Fibroblast of skin of scalp (primary cell): ENCODE data around the gene KRT81. TPM values are rescaled to one million over a fixed set of nuclear protein-coding genes. Genes with fewer than 3 reads are reported as not detected.

Experiments used
- DNase-seq: peaks from one replicate; pipeline ENCODE4 v3.0.0-alpha.2; 2013
- polyA plus RNA-seq, 2 experiments: library from polyadenylated mRNA; unstranded; fragments of 120-200 nt; gene quantifications; one replicate each; pipeline ENCODE4 v1.2.1, GENCODE V29; 2013; ENCODE audit not compliant: insufficient read length in 2 of 2

KRT81 gene
- polyA plus RNA-seq (2013, experiment 1 of 2; ENCODE audit: insufficient read length): 1.2 TPM
- 0.92 TPM for polyA plus RNA-seq (2013, experiment 2 of 2; ENCODE audit: insufficient read length)

DNA sequence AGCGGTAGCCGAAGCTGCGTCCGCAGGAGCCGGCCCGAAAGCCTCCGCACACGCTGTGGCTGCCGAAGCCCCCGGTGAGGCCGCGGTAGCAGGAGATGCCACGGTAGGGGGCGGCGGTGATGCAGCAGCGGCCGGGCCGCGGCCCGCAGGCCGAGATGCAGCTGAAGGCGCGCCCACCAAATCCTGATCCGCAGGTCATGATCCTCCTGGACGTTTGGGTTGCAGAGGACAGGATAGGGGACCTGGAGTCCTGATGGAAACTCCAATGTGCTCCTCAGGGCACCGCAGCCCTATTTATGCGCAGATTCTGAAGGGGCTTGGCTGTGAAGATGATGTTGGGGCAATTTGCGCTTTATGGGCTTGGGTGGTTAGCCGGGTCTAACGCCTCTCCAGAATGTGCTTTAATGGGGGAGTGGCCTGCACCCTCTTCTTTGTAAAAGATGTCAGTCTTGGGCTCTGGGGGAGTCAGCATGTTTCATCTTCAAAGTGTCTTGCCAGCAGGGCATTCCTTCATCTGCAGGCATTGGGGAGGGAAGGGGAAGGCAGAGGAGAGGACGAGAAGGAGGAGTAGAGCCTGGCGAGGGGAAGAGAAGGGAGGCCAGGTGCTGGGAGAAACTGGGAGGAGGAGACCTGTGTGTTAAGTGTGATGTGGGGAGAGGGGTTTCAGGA is at the start of gene KRT81:
Gene KRT81 (minus strand): TSS at position 268 of the 669 bp plus-strand sequence. CDS start 69 bp downstream, at position 199.
- no peak for DNase-seq

DNA sequence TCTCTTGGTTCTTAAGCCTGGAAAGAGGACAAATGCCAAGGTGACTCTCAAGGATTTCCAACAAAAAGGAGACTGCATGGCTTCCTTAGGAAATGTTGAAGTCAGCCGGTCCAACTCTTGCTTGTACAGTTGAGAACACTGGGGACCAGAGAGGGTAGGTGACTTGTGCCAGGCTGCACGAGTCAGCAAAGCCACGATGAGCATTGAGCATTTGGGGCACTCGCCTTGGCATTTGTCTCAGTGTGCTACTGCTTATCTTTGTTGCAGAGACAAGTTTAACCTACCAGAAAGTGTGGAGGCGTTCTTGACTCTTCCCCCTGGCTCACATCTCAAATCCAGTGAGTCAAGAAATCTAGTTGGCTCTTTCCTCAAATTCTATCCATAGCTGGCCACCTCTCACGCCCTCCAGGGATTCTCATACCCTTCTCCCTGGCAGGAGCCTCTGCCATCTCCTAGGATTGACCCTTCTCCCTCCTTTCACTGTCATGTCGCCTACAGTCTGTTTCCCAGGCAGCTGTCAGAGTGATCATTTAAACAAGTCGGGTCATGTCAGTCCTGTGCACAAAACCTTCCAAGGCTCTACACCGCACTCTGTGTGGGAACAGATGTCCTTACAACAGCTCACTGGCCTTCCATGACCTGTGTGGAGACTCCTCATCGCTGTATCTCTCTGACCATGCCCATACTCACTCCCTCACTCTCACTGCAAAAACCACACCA is 47.1 kb upstream of the KRT81 start:
- DNase-seq: no peak

DNA sequence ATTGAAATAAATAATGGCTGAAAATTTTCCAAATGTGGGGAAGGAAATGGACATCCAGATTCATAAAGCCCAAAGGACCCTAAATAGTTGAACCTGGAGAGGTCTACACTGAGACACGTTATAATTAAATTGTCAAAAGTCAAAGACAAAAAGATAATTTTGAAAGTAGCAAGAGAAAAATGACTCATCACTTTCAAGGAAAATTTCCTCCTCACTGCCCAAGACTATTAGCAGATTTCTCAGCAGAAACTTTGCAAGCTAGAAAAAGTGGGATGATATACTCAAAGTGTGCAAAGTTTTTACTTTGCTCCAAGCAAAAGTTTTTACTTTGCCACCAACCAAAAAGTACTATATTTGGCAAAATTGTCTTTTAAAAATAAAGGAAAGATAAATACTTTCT is 45.7 kb upstream of the KRT81 start:
- no peak for DNase-seq

DNA sequence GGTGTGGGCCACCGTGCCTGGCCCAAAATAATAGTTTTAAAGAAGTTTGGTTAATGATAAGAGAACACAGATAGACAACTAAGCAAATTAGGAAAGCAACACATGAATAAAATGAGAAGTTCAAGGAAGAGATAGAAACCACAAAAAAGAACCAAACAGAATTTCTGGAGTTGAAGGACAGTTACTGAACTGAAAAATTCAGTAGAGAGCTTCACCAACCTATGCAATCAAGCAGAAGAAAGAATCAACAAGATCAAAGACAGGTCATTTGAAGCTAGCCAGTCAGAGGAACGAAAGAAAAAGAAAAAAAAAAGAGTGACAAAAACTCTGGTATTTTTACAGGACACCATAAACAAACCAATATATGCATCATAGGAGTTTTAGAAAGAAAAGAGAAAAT is 45.3 kb upstream of the KRT81 start:
- no peak for DNase-seq

DNA sequence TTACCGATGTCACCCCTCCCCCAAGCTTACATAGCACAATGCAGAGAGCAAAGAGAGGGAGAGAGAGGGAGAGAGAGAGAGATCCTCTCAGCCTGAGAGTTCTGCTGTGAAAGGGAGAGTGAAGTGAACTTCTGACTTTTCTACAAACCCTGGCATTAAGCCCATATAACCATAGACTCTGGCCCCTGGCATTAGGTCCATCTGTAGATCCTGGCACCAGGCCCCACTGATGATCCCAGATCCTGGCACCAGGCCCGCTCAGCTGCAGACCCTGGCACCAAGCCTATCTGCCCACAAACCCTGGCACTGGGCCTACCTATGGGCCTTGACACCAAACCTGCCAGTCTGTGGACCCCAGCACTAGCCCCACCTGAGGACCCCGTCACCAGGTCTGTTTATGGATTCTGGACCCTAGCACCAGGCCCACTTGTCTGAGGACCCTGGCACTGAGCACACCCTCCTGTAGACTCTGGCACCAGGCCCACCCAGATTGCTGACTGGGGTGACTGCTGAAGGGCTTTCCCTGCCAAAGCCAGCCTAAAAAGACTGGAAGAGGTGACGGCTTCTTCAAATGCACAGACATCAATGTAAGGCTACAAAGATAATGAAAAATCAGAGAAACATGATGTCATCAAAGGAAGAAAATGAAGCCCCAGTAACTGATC is 44.4 kb upstream of the KRT81 start:
- no peak for DNase-seq

DNA sequence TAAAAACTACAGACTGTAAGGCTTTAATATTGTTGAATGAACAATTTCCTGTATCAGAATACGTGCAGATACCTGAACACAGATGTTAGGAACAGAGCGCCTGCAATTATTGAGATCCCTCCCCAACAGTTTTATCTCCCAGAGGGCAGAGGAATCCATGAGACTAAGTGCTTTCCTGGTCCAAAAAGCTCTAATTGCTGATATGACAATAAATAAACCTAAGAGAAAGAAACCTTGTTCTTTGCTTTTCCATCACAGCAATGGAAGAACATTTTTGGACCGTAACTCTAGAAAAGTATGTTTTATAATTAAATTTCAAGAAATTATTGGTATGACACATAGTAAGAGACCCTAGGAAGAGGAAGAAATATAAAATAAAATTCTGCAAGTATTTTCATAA is 42.9 kb upstream of the KRT81 start:
- DNase-seq: no peak

DNA sequence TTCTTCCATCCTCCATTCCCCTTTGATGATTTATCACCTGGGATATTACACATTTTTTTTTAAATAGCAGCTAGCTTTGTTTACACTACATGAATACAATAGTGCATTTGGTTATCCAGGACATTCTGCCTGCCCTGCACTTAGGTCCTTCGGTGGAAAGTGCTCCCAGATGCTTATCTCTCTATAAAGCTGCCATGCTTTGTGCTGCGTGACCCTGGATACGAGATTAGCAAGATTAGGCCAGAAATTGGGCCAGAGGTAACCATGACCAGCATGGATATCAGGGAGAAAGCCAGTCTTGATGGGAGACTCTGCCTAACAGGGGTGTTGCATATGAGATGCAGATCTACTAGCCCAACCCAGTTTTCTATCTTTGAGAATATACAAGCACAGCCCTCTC is 42.0 kb upstream of the KRT81 start:
- no peak for DNase-seq

DNA sequence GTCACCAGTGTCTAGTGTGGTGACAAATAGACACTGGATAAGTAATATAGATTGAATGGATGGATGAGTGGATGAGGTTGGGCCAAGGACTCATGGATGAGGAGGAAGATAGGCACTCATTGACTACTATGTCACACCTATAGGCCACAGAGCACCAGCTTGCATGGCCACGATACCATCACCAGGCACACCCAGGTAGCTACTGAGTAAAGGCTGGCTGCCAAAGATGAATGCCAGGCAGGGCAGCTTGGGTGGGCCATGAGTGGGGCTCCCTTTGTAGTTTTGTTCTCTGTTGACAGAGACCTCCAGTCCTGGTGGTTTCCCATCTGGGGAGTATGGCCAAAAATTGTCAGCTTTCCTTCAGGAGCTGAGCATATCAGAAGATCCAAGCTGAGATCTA is 41.0 kb upstream of the KRT81 start:
- no peak for DNase-seq

DNA sequence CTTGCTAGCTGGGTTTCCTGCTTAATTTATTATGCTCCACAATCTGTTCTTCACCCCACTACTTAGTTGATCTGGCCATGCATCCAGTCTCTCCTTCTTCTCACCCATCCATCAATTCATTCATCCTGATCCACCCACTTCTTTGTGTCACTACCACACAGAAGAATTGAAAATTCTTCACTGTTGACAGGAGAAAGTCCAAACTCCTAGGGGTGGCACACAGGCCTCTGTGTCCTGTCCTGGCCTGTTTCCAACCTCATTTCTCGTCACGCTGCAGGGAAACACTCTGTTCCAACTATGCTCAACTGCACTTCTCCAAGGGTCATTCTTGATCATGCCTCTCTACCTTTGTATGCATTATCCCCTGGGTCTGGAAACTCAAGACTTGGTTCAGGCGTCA is 40.5 kb upstream of the KRT81 start:
- no peak for DNase-seq

DNA sequence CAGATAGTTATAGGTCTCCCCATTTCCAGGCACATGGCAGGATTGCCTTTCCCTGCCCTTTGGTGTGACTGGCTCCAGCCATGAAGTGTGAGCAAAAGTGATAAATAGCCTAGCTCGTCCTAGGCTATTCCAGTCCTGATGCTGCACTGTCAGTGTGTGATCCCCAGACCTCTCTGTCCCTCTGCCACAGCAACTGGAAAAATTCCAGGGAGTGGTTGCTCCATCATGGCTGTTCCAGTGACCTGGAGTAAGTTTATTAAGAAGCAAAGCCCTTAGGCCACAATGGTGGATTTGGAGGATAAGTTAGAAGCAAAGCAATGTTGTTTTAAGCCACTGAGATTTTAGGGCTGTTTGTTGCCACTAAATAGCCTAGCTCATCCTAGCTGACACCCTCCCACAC is 39.7 kb upstream of the KRT81 start:
- no peak for DNase-seq

DNA sequence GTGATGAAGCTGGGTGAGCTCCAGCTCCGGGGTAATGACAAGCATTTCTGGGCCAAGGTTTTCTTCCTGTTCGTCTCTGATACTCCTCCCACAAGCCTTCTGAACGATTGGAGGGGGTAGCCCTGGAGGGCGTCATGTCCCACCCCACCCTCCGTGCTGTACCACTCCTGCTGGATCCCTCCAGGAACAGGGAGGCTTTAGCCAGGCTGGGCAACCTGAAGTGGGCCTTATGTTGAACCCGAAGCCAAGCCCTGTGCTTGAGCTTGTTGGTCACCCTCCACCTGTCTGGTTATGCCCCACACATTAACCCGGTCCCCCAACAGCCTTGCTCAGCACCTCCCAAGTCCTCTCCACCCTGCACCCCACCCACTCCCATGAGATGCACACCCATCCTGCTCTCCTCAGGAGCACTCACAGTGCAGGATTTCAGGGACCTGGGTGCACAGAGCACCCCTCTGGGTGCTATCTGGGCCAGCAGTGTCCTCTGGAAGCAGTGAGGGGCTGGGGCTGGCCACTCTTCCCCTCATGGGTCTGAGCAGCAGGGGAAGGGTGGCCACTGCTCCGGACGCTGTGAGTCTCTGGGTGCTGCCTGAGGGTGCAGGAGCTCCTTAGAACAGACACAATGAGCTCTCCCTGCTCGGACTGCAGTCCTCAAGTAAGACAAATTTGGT is 36.6 kb upstream of the KRT81 start:
- no peak for DNase-seq

DNA sequence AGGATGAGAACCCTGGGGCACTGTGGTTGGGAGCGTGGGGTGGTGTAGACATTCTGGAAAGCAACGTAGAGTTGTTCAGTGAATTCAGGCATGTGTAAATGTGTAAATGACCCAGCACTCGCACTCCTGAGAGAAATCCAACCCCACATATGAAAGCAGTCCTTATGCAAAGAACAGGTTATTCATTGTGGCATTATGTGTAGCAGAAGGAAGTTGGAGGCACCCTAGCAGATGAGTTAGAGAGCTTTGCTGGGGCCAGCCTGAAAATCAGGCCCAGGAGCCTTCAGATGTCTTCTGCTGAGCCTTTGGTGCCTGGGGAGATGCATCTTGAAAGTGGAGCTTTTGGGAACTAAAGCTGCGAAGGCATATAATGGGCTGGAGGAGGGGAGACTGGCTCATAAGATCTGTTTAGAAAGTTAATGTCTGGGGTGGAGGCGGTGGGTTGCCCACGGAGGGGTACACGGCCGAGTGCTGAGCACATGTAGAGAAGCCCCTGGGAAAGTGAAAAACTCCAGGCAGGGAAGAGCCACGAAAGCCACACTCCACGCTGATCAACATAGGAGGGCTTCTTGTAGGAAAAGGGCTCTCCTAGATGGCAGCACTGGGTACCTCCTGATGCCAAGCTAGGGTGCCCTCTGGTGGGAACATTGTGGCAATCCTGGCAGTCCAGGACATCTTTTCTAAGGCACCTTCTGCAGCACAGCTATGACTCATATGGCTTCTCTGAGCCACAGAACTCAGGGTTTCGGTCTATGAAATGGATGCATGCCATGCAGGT is 35.9 kb upstream of the KRT81 start:
- peak; percentile 92 for DNase-seq

DNA sequence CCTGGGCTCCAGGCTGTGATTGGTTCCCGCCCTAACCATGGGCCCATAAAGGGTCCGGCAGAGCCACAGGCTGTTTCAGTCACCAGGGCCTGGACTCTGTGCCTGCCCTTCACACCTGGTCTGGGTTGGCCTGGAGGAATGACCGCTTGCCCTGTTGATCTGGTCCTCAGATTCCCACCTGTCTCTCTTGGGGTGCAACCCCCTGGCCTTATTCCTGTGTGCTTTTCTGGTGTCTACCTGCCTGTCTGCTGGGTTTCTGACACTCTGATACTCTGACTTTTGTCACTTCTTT is 32.8 kb upstream of the KRT81 start:
- no peak for DNase-seq

DNA sequence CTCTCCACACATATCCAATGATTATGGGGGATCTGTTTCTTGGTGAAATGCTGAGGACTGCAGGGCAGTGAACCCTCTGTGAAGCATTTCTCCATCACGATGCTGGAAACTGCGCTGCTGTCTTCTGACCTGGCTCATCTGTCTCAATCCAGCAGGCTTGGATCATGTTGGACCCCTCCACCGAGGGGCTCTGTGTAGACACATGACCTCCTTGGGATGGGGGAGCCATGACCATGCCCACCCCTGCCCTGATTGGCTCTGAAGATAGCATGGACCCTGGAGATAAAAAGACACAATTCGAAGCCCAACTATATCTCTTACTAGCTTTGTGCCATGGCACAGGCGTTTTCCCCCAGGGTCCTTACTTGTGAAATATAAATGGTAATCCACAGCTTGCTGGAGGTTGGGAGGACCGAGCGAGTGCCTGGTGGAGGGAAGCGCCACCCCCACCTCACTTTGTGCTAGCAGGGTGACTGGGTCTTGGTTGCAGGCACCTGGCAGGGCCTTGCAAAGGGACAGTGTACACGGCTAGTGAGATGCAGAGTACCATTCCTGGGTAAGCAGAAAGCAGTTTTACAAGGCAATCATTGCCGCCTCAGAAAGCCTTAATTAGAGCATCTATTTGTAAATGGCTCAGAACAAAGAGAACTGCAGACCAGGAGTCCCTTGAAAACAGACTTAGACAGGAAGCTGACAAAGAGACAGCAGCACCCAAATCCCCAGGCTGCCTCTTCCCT is 32.2 kb upstream of the KRT81 start:
- no peak for DNase-seq

DNA sequence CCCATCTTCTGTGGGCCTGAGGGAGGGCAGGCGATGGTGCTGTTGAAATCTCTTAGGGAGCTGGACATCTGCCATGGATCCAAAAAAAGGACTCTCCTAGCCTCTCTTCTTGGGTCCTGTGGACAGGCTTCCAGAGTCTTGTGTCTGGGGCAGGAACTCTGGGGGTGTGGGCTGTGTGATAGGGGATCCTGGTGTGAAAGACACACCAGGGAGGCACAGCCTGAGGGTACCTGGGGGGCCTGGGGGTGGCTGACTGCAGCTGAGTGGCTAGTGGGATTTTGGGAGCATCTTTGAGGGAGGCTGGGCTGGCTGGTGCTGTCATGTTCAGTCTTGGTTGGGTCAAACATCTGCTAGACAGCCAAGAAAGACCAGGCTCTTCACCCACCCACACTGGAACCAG is 31.7 kb upstream of the KRT81 start:
- DNase-seq: no peak

DNA sequence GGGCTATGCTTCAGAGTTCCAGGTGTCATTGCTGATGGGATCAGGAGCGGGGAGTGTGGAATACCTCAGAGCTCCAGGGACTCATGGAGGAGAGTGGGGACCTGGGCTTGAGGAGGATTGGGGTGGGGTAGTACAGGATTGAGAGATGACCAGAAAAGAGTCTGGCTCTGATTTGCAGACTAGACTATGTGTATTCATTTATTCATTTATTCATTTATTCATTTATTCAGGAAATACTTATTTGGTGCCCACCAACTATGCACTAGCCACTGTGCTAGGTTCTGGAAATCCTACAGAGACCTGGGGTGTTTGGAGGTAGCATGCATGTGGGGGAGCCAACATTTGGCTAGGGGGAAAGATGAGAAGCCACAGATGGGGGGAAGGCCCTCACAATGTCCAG is 30.7 kb upstream of the KRT81 start:
- no peak for DNase-seq

DNA sequence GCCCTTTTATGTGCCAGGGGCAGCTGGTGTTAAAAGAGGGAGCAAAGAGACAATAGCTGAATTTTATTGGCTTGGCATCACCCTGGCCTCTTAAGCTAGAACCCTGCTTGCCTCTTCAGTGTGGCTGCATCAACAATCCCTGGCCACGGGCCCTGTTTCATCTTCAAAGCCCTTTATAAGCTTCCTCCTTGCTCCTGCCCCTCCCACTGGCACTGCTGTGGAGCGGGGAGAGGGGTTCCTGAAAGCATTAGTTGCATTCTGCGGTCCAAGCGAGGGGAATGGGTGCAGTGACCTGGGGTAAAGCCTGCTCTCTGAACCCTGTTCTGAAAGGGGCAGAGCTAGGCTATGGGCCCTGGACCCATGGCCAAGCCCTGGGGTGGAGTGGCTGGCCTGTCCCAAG is 30.1 kb upstream of the KRT81 start:
- no peak for DNase-seq

DNA sequence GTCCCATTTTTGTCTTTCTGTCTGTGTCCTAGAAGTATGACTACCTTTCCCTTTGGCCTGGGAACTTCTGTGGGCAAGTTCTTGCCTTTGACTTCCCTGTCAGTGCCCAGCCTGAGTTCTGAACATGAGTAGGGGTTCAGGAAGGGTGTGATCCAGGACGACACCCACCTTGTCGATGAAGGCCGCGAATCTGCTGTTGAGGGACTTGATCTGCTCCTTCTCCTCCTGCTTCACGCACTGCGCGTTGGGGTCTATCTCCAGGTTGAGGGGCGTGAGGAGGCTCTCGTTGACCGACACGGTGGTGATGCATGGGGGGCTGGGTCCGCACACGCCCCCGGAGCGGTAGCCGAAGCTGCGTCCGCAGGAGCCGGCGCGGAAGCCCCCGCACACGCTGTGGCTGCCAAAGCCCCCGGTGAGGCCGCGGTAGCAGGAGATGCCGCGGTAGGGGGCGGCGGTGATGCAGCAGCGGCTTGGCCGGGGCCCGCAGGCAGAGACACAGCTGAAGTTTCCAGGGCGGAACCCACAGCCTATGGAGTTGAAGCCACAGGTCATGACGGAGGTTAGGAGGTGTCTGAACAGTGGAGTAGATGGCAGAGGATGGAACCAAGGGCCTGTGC is 29.6 kb upstream of the KRT81 start, which contains the start of gene KRT83:
Gene KRT83 (minus strand): TSS at position 615 of the 617 bp plus-strand sequence. CDS start 63 bp downstream, at position 552.
- no peak for DNase-seq

DNA sequence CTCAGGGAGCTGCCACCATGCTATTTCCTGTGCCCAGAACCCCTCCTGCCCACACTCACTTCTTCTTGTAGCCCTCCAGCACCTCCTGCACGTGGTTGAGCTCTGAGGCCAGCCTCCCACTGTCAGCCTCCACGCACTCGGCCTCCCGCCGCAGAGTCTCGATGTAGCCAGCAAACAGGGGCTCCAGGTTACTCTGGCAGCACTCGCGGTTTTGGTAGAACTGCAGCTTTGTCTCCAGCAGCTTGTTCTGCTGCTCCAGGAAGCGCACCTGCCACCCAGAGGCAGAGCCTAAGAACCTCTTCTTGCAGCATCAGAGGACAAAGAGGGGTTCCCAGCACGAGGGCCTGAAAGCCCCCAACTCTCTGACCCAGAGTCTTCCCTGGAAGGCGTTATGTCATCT is 27.8 kb upstream of the KRT81 start:
- no peak for DNase-seq

DNA sequence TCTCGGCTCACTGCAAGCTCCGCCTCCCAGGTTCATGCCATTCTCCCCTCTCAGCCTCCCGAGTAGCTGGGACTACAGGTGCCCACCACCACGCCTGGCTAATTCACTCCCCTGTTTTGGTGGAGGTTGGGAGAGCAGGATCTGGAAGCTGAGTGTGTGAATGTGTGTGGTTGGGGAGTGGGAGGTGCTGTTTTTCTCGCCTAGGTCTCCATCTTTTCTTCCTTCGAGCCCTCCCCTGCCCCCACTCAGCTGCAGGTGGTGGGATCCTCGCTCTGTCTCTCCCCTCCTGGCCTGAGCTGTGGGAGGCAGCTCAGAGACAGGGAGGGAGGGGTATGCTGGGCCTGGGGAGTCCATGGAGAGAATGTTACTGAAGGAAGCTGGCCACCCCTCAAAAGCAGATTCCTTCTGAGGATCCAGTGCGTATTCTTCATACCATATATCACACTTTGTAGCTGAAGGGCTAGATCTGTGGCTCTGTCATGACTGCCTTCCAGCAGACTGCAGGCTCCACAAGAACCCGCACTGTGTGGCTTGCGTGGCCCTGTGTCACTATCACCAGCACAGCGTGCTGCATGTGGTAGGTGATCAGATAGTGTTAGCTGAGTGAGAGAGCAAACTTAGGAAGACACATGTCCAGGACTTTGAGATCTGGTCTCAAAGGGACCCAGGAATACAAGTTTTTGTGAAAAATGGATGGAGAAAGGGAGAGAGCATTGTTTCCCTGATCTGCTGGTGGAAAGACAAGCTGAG is 27.1 kb upstream of the KRT81 start:
- no peak for DNase-seq
